ENCODE results near the gene OXGR1.

OXGR1 gene

GRCh38 chr13:96952595-96952994, 41.7 kb downstream of the OXGR1 start:
- no peaks in the 10 kb centered on the region for H3K27me3 ChIP-seq (ENCODE audit: control insufficient read depth in 1 of 2, insufficient read depth in 2 of 2, low read length in 2 of 2)
- H3K4me3 ChIP-seq (ENCODE audit: low read depth in 1 of 2, low read length in 2 of 2), result no peak overlapping the region
- H3K27ac ChIP-seq (ENCODE audit: low read depth, low read length), result no peak overlapping the region
- H3K36me3 ChIP-seq (ENCODE audit: insufficient read depth, low read length), result no peaks in the 10 kb centered on the region
- H3K4me1 ChIP-seq (ENCODE audit: insufficient read depth, low read length), result no peaks in the 10 kb centered on the region
- no peak overlapping the region for H3K9ac ChIP-seq (ENCODE audit: low read length)
- no peaks in the 10 kb centered on the region for H3K9me3 ChIP-seq (ENCODE audit: low read length)

GRCh38 chr13:96948127-96948526, 46.1 kb downstream of the OXGR1 start:
- Histone ChIP-seq H3K36me3 (ENCODE audit: insufficient read depth, low read length) (no peaks in the 10 kb centered on the region), H3K9ac (ENCODE audit: low read length) (no peak overlapping the region), H3K27me3 (ENCODE audit: control insufficient read depth in 1 of 2, insufficient read depth in 2 of 2, low read length in 2 of 2) (no peaks in the 10 kb centered on the region), H3K27ac (ENCODE audit: low read depth, low read length) (no peak overlapping the region), H3K9me3 (ENCODE audit: low read length) (no peaks in the 10 kb centered on the region), H3K4me3 (ENCODE audit: low read depth in 1 of 2, low read length in 2 of 2) (no peak overlapping the region), H3K4me1 (ENCODE audit: insufficient read depth, low read length) (no peaks in the 10 kb centered on the region)

- no peaks in the 10 kb centered on the region for H3K27me3 ChIP-seq (ENCODE audit: control insufficient read depth in 1 of 2, insufficient read depth in 2 of 2, low read length in 2 of 2)
- no peak overlapping the region for H3K9ac ChIP-seq (ENCODE audit: low read length)
- no peak overlapping the region for H3K4me3 ChIP-seq (ENCODE audit: low read depth in 1 of 2, low read length in 2 of 2)
- H3K27ac ChIP-seq (ENCODE audit: low read depth, low read length), result no peak overlapping the region
- H3K36me3 ChIP-seq (ENCODE audit: insufficient read depth, low read length), result no peaks in the 10 kb centered on the region
- H3K9me3 ChIP-seq (ENCODE audit: low read length), result no peaks in the 10 kb centered on the region
- no peaks in the 10 kb centered on the region for H3K4me1 ChIP-seq (ENCODE audit: insufficient read depth, low read length)
Observed at GRCh38 chr13:96947343-96947910, 46.8 kb downstream of the OXGR1 start.

GRCh38 chr13:96946709-96947311, 47.5 kb downstream of the OXGR1 start:
- no peak overlapping the region for H3K27ac ChIP-seq (ENCODE audit: low read depth, low read length)
- H3K36me3 ChIP-seq (ENCODE audit: insufficient read depth, low read length), result no peaks in the 10 kb centered on the region
- H3K27me3 ChIP-seq (ENCODE audit: control insufficient read depth in 1 of 2, insufficient read depth in 2 of 2, low read length in 2 of 2), result no peaks in the 10 kb centered on the region
- no peaks in the 10 kb centered on the region for H3K9me3 ChIP-seq (ENCODE audit: low read length)
- no peaks in the 10 kb centered on the region for H3K4me1 ChIP-seq (ENCODE audit: insufficient read depth, low read length)
- no peak overlapping the region for H3K9ac ChIP-seq (ENCODE audit: low read length)
- H3K4me3 ChIP-seq (ENCODE audit: low read depth in 1 of 2, low read length in 2 of 2), result no peak overlapping the region

- Histone ChIP-seq H3K9me3 (ENCODE audit: low read length) (no peaks in the 10 kb centered on the region), H3K4me3 (ENCODE audit: low read depth in 1 of 2, low read length in 2 of 2) (no peak overlapping the region), H3K9ac (ENCODE audit: low read length) (no peak overlapping the region), H3K27me3 (ENCODE audit: control insufficient read depth in 1 of 2, insufficient read depth in 2 of 2, low read length in 2 of 2) (no peaks in the 10 kb centered on the region), H3K36me3 (ENCODE audit: insufficient read depth, low read length) (no peaks in the 10 kb centered on the region), H3K27ac (ENCODE audit: low read depth, low read length) (no peak overlapping the region), H3K4me1 (ENCODE audit: insufficient read depth, low read length) (no peaks in the 10 kb centered on the region)
Observed at GRCh38 chr13:96940961-96941360, 53.3 kb downstream of the OXGR1 start.

GRCh38 chr13:96935901-96936300, 58.4 kb downstream of the OXGR1 start:
- H3K27ac ChIP-seq (ENCODE audit: low read depth, low read length), result no peak overlapping the region
- H3K27me3 ChIP-seq (ENCODE audit: control insufficient read depth in 1 of 2, insufficient read depth in 2 of 2, low read length in 2 of 2), result no peaks in the 10 kb centered on the region
- H3K4me3 ChIP-seq (ENCODE audit: low read depth in 1 of 2, low read length in 2 of 2), result no peak overlapping the region
- no peak overlapping the region for H3K9ac ChIP-seq (ENCODE audit: low read length)
- H3K36me3 ChIP-seq (ENCODE audit: insufficient read depth, low read length), result no peaks in the 10 kb centered on the region
- H3K9me3 ChIP-seq (ENCODE audit: low read length), result no peaks in the 10 kb centered on the region
- no peaks in the 10 kb centered on the region for H3K4me1 ChIP-seq (ENCODE audit: insufficient read depth, low read length)

Data from muscle layer of colon (tissue), 2 donors.